Pancreas (tissue), 10 donors: ENCODE measurements around the gene NUAK1. TPM values are rescaled to one million over a fixed set of nuclear protein-coding genes. Genes with fewer than 3 reads are reported as not detected.
A peak's percentile ranks its signal among the peaks of the same experiment; 100 is the strongest.

ENCODE experiments used
- ATAC-seq, 4 donors: fragments of 200-7000 bp; cut with Tn5 transposase; one replicate each; pipeline versions ENCODE4 v1.8.0 to v1.9.1; 2020; ENCODE audit warnings: mild to moderate bottlenecking in 4 of 4, moderate library complexity in 4 of 4
- DNase-seq, 6 donors: peaks; one replicate each; pipeline ENCODE4 v3.0.0-alpha.2; 2020
- FAIRE-seq: peaks from 2 replicates; lab custom pipeline; 2012; peaks lifted over from hg19 to GRCh38; lab: Jason Lieb, UNC
- H3K27ac ChIP-seq, 4 donors: fragments of 200-600 bp; sonication (generic); 1 replicate in 3 of 4; 2 replicates in 1 of 4; pipeline versions ENCODE4 v1.5.0 to v1.8.0; 2020
- H3K27me3 ChIP-seq, 4 donors: fragments of 200-600 bp; one replicate each; pipeline ENCODE4 v1.8.0; 2021
- H3K36me3 ChIP-seq, 3 donors: fragments of 200-600 bp; sonication (generic) in 1 of 3; one replicate each; pipeline versions ENCODE4 v1.5.0 to v1.8.0; 2020 to 2021
- H3K4me1 ChIP-seq, 3 donors: fragments of 200-600 bp; one replicate each; pipeline ENCODE4 v1.8.0; 2021
- H3K4me3 ChIP-seq, 4 donors: fragments of 200-600 bp; sonication (generic) in 2 of 4; one replicate each; pipeline versions ENCODE4 v1.5.0 to v1.8.0; 2020 to 2021
- H3K9me3 ChIP-seq, 4 donors: fragments of 200-600 bp; one replicate each; pipeline ENCODE4 v1.8.0; 2021
- CTCF ChIP-seq, 4 donors: fragments of 200-600 bp; sonication (generic) in 3 of 4; IDR thresholded peaks; one replicate each; pipeline versions ENCODE4 v1.5.0 to v1.8.0; 2021; ENCODE audit warnings: antibody characterized with exemption in 4 of 4
- WGBS, 2 donors: extraction: QIAGEN DNeasy Blood & Tissue Kit; methylation state at CpG; one replicate each; pipeline ENCODE4 v1.1.7; 2013; 5-methylcytosine and 5-hydroxymethylcytosine counted together
- intact Hi-C, 3 donors: fragments of 100-400 bp; cut with DNase I; formaldehyde crosslinking; loops; one replicate each; pipeline versions ENCODE4 v1.11.1 to v1.14.2; 2022
- polyA plus RNA-seq, 2 donors: library from polyadenylated mRNA; stranded (reverse); fragments of 200-250 nt; gene quantifications; one replicate each; pipeline ENCODE4 v1.2.3, GENCODE V29; 2013
- total RNA-seq, 6 donors: library from RNA; stranded (reverse); fragmentation: NEBNext Ultra II Directional in 4 of 6; extraction: Animal tissue kit (Norgen Biotek cat#: 25700) in 4 of 6; gene quantifications; one replicate each; pipeline versions ENCODE4 v1.2.1 to v1.2.4, GENCODE V29; 2021 to 2023
- donor health status: healthy with polysubstance abuse.
- donor health status: DM: no; HTN: no; CAD: no; lungs with moderate emphysema.
- donor health status: DM: no; HTN: no; CAD: no.
- donor health status: control.
- donor health status: control.
- donor health status: Bipolar disorder and iron deficiency.
- donor health status: DM: yes; HTN: yes; CAD: no.
- donor health status: DM: no; HTN: no; CAD: no.
- donor health status: DM: no; HTN: no; CAD: no.
- donor health status: DM: yes; HTN: yes; CAD: no.

The NUAK1 gene
- total and polyA plus RNA-seq, 8 donors: 1.6 to 6.5 (median 2.6) TPM

GRCh38 chr12:106125351-106126095 is 13.2 kb downstream of the NUAK1 start:
- 85 to 86% methylated on average over 9 of the region's 9 CpGs for WGBS, 2 donors
- intact Hi-C loops: no loop called here
- Histone ChIP-seq H3K9me3 (no peaks in the 10 kb centered on the region), H3K4me1 (peaks cover 0 to 4% (median 2%) of the 10 kb centered on the region in 3 donors), H3K36me3 (no peaks in the 10 kb centered on the region), H3K27ac (no peak overlapping the region), H3K27me3 (no peaks in the 10 kb centered on the region), H3K4me3 (no peak overlapping the region)
- TF ChIP-seq CTCF (IDR thresholded peaks at IDR 0.05): no peak
- no peak for ATAC-seq
- no peak for DNase-seq
- FAIRE-seq: no peak

GRCh38 chr12:106123551-106124081 is 15.1 kb downstream of the NUAK1 start:
- 67 to 75% methylated on average over 10 of the region's 10 CpGs for WGBS, 2 donors
- Histone ChIP-seq H3K4me3 (no peak overlapping the region), H3K4me1 (peaks cover 0 to 9% (median 8%) of the 10 kb centered on the region in 3 donors), H3K9me3 (no peaks in the 10 kb centered on the region), H3K36me3 (no peaks in the 10 kb centered on the region), H3K27me3 (no peaks in the 10 kb centered on the region), H3K27ac (peak overlapping the region in 1 of 4 donors; percentile 17)
- peak in 1 of 6 donors; percentile 30 for DNase-seq
- no peak for TF ChIP-seq CTCF (IDR thresholded peaks at IDR 0.05)
- FAIRE-seq: no peak
- intact Hi-C loops: no loop called here
- ATAC-seq: peak in 2 of 4 donors; percentile 34 to 64

GRCh38 chr12:106123110-106123509 is 15.6 kb downstream of the NUAK1 start:
- no peak for ATAC-seq
- H3K4me3 ChIP-seq: no peak overlapping the region
- no peak for DNase-seq
- intact Hi-C loops: no loop called here
- H3K4me1 ChIP-seq: peaks cover 0 to 9% (median 8%) of the 10 kb centered on the region in 3 donors
- H3K9me3 ChIP-seq: no peaks in the 10 kb centered on the region
- WGBS, 2 donors: 65 to 72% methylated on average over 5 of the region's 5 CpGs
- no peaks in the 10 kb centered on the region for H3K36me3 ChIP-seq
- no peaks in the 10 kb centered on the region for H3K27me3 ChIP-seq
- FAIRE-seq: no peak
- peak overlapping the region in 1 of 4 donors; percentile 17 for H3K27ac ChIP-seq
- TF ChIP-seq CTCF (IDR thresholded peaks at IDR 0.05): no peak

- DNase-seq (no peak), ATAC-seq (no peak), FAIRE-seq (no peak)
- Histone ChIP-seq H3K4me1 (peaks cover 0 to 9% (median 8%) of the 10 kb centered on the region in 3 donors), H3K27me3 (no peaks in the 10 kb centered on the region), H3K4me3 (no peak overlapping the region), H3K9me3 (no peaks in the 10 kb centered on the region), H3K36me3 (no peaks in the 10 kb centered on the region), H3K27ac (no peak overlapping the region)
- intact Hi-C loops: no loop called here
- TF ChIP-seq CTCF (IDR thresholded peaks at IDR 0.05): no peak
- 84 to 85% methylated on average over 3 of the region's 3 CpGs for WGBS, 2 donors
Measured at GRCh38 chr12:106122004-106122403, 16.8 kb downstream of the NUAK1 start.
